Activated CD8-positive, alpha-beta memory T cell treated with anti-CD3 and anti-CD28 coated beads, Interleukin-2, amount 50 U/mL, for 48 hours (primary cell): Measurements from ENCODE around the gene GLYATL2.

Experiments used
- DNase-seq: peaks from one replicate; pipeline ENCODE4 v3.0.0-alpha.2; 2020

Gene GLYATL2

GRCh38 chr11:58844361-58845005 is at the start of gene GLYATL2:
Gene GLYATL2 (minus strand): TSS chr11:58844704. CDS start chr11:58839612, 5,092 bp downstream.
- DNase-seq: no peak

- DNase-seq: no peak
Measured at GRCh38 chr11:58893899-58894298, 49.4 kb upstream of the GLYATL2 start.

GRCh38 chr11:58888579-58888978 is 44.1 kb upstream of the GLYATL2 start:
- no peak for DNase-seq

- no peak for DNase-seq
Measured at GRCh38 chr11:58887452-58887851, 42.9 kb upstream of the GLYATL2 start.

GRCh38 chr11:58880625-58881024 is 36.1 kb upstream of the GLYATL2 start:
- no peak for DNase-seq

GRCh38 chr11:58880166-58880565 is 35.7 kb upstream of the GLYATL2 start:
- no peak for DNase-seq

GRCh38 chr11:58867556-58867955 is 23.1 kb upstream of the GLYATL2 start:
- no peak for DNase-seq

- DNase-seq: no peak
Measured at GRCh38 chr11:58866788-58867187, 22.3 kb upstream of the GLYATL2 start.

GRCh38 chr11:58864335-58864734 is 19.8 kb upstream of the GLYATL2 start:
- DNase-seq: no peak

- DNase-seq: no peak
Measured at GRCh38 chr11:58863697-58864096, 19.2 kb upstream of the GLYATL2 start.

GRCh38 chr11:58861533-58861932 is 17.0 kb upstream of the GLYATL2 start:
- DNase-seq: no peak

GRCh38 chr11:58856806-58857205 is 12.3 kb upstream of the GLYATL2 start:
- DNase-seq: no peak

GRCh38 chr11:58845386-58845785 is 882 bp upstream of the GLYATL2 start:
- no peak for DNase-seq

GRCh38 chr11:58837707-58838388 is 6.7 kb downstream of the GLYATL2 start:
- no peak for DNase-seq

- DNase-seq: no peak
Measured at GRCh38 chr11:58832056-58832645, 12.4 kb downstream of the GLYATL2 start.

GRCh38 chr11:58830673-58831301 is 13.7 kb downstream of the GLYATL2 start:
- DNase-seq: no peak

GRCh38 chr11:58829786-58830185 is 14.7 kb downstream of the GLYATL2 start:
- DNase-seq: no peak

GRCh38 chr11:58813693-58814092 is 30.8 kb downstream of the GLYATL2 start:
- DNase-seq: no peak

- DNase-seq: no peak
Measured at GRCh38 chr11:58811499-58811898, 33.0 kb downstream of the GLYATL2 start.

GRCh38 chr11:58807343-58807742 is 37.2 kb downstream of the GLYATL2 start:
- DNase-seq: no peak

- DNase-seq: no peak
Measured at GRCh38 chr11:58805065-58805464, 39.4 kb downstream of the GLYATL2 start.

- DNase-seq: no peak
Measured at GRCh38 chr11:58801974-58802545, 42.4 kb downstream of the GLYATL2 start.

- no peak for DNase-seq
Measured at GRCh38 chr11:58801302-58801701, 43.2 kb downstream of the GLYATL2 start.
